ENCODE data around the gene LAS1L.

The LAS1L gene

DNA sequence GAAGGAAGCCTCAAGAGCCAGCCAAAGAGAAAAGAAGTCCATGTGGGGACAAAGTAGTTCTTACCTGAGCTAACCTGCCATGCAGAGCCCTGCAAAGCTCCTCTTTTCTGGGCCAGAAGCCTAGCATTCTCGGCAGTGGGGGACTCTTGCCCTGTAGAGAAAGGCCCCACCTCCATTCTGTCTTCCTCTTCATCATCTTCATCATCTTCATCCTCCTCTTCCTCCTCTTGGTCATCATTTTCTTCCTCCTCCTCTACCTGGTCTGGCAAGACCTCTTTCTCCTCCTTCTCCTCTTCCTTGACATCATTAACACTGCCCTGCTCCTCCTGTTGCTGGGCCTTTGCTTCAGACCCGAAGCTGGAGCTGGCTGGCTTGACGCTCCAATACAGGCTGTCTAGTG is 16.7 kb downstream of the LAS1L start:
- peaks cover 93% of the 10 kb centered on the region for H3K36me3 ChIP-seq (ENCODE audit: insufficient read depth, insufficient read length, low read length)
- no peak overlapping the region for H3K4me3 ChIP-seq (ENCODE audit: insufficient read length, low read depth)
- TF ChIP-seq YY1 (IDR thresholded peaks at IDR 0.05; ENCODE audit: insufficient read depth, insufficient read length) (no peak), SUZ12 (IDR thresholded peaks at IDR 0.05; ENCODE audit: extremely low read depth, insufficient read depth, insufficient read length) (no peak), ZNF274 (IDR thresholded peaks at IDR 0.05; ENCODE audit: low read depth, low read length) (no peak)

DNA sequence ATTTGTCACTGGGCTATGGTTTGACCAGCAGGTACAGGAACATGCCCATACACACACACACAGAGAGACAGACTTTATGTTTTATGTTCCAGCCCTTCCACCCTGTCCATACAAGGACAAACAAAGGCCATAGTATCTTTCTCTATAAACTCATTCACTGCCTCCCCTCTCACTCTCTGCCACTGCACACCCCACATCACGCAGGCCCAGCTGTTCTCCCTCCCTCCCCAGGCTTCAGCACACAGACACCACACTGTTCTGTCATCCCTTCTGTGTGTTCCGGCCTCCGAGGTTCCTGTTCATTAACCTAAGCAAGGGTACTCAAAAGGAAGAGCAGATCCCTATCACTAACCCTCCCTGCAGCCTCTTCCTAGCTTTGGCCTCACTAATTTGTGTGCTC is 17.8 kb downstream of the LAS1L start:
- Histone ChIP-seq H3K36me3 (ENCODE audit: insufficient read depth, insufficient read length, low read length) (peaks cover 93% of the 10 kb centered on the region), H3K4me3 (ENCODE audit: insufficient read length, low read depth) (no peak overlapping the region), H3K9me3 (ENCODE audit: insufficient read depth, low read length) (no peaks in the 10 kb centered on the region), H3K9ac (ENCODE audit: insufficient read length, low read depth) (no peak overlapping the region), H3K4me1 (ENCODE audit: insufficient read depth, insufficient read length) (no peaks in the 10 kb centered on the region), H3K27me3 (ENCODE audit: insufficient read depth, insufficient read length) (no peaks in the 10 kb centered on the region)
- DNase-seq (ENCODE audit: low read depth, low spot score): no peak
- TF ChIP-seq ZNF274 (IDR thresholded peaks at IDR 0.05; ENCODE audit: low read depth, low read length): no peak
- no peak for TF ChIP-seq YY1 (IDR thresholded peaks at IDR 0.05; ENCODE audit: insufficient read depth, insufficient read length)
- no peak for TF ChIP-seq SUZ12 (IDR thresholded peaks at IDR 0.05; ENCODE audit: extremely low read depth, insufficient read depth, insufficient read length)

More for the DNA sequence above, 16.7 kb downstream of the LAS1L start:
- Histone ChIP-seq H3K9ac (ENCODE audit: insufficient read length, low read depth) (no peak overlapping the region), H3K9me3 (ENCODE audit: insufficient read depth, low read length) (no peaks in the 10 kb centered on the region), H3K4me1 (ENCODE audit: insufficient read depth, insufficient read length) (no peaks in the 10 kb centered on the region), H3K27me3 (ENCODE audit: insufficient read depth, insufficient read length) (no peaks in the 10 kb centered on the region)
- no peak for DNase-seq (ENCODE audit: low read depth, low spot score)

DNA sequence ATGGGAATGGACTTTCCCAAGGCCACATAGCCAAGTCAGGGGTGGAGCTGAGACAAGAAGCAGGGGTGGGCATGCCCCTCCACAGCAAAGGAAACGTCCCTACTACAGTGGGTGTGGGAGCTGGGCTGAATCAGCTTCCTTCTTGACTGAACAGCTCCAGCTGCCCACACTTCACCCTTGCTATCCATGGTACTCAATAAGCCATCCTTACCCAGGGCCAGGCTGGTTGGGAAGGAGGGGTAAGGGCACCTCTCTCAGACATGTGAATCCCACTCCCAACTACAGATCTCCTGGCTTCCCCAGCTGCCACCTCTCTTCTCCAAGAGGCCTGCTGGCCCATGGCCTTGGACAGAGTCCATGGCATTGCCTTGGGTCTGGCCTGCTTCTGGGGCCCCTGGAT is 21.0 kb downstream of the LAS1L start:
- Histone ChIP-seq H3K4me3 (ENCODE audit: insufficient read length, low read depth) (no peak overlapping the region), H3K9me3 (ENCODE audit: insufficient read depth, low read length) (no peaks in the 10 kb centered on the region), H3K4me1 (ENCODE audit: insufficient read depth, insufficient read length) (no peaks in the 10 kb centered on the region), H3K9ac (ENCODE audit: insufficient read length, low read depth) (no peak overlapping the region), H3K27me3 (ENCODE audit: insufficient read depth, insufficient read length) (no peaks in the 10 kb centered on the region), H3K36me3 (ENCODE audit: insufficient read depth, insufficient read length, low read length) (peaks cover 90% of the 10 kb centered on the region)
- TF ChIP-seq SUZ12 (IDR thresholded peaks at IDR 0.05; ENCODE audit: extremely low read depth, insufficient read depth, insufficient read length) (no peak), YY1 (IDR thresholded peaks at IDR 0.05; ENCODE audit: insufficient read depth, insufficient read length) (no peak), ZNF274 (IDR thresholded peaks at IDR 0.05; ENCODE audit: low read depth, low read length) (no peak)
- DNase-seq (ENCODE audit: low read depth, low spot score): no peak

DNA sequence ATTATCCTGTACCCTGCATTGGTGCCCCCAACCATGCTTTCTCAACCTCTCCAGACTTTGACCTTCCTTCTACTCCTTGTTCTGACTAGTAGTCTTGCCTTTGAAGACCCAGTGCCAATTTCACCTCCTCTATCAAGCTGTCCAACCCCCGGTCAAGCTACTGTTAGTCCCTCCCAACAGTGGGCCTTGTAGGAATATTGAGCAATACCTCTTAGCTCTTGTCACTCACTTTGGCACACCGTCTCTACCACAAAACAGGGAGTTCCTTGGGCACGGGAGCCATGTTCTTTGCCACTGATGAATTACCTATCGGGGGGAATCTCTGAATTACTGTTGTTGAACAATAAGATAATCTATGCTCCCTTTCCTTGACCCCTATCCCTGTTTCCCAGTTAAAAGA is 25.2 kb downstream of the LAS1L start:
- Histone ChIP-seq H3K4me1 (ENCODE audit: insufficient read depth, insufficient read length) (no peaks in the 10 kb centered on the region), H3K27me3 (ENCODE audit: insufficient read depth, insufficient read length) (no peaks in the 10 kb centered on the region), H3K9ac (ENCODE audit: insufficient read length, low read depth) (no peak overlapping the region), H3K36me3 (ENCODE audit: insufficient read depth, insufficient read length, low read length) (peaks cover 72% of the 10 kb centered on the region), H3K9me3 (ENCODE audit: insufficient read depth, low read length) (no peaks in the 10 kb centered on the region), H3K4me3 (ENCODE audit: insufficient read length, low read depth) (no peak overlapping the region)
- DNase-seq (ENCODE audit: low read depth, low spot score): no peak
- no peak for TF ChIP-seq ZNF274 (IDR thresholded peaks at IDR 0.05; ENCODE audit: low read depth, low read length)
- no peak for TF ChIP-seq SUZ12 (IDR thresholded peaks at IDR 0.05; ENCODE audit: extremely low read depth, insufficient read depth, insufficient read length)
- TF ChIP-seq YY1 (IDR thresholded peaks at IDR 0.05; ENCODE audit: insufficient read depth, insufficient read length): no peak

DNA sequence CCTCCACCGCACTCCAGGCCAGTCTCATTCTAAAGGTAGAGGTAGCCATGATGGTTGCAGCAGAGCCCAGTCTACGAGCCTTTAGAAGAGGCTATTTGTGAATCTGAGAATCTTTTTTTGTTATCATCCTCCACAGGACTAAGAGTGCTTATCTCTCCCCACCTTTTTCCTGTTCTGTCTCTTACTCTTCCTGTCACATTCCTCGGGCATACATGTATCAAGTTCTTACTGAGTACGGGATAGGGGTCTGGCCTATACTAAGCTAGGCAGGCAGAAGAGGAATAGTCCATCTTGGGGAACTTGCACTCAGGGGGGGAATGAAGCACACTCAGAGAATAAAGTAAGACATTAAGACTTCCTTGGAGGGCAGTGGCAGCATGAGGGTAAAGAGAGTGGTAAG is 25.7 kb downstream of the LAS1L start:
- H3K27me3 ChIP-seq (ENCODE audit: insufficient read depth, insufficient read length): no peaks in the 10 kb centered on the region
- DNase-seq (ENCODE audit: low read depth, low spot score): no peak
- no peak overlapping the region for H3K9ac ChIP-seq (ENCODE audit: insufficient read length, low read depth)
- peaks cover 66% of the 10 kb centered on the region for H3K36me3 ChIP-seq (ENCODE audit: insufficient read depth, insufficient read length, low read length)
- no peak overlapping the region for H3K4me3 ChIP-seq (ENCODE audit: insufficient read length, low read depth)
- TF ChIP-seq ZNF274 (IDR thresholded peaks at IDR 0.05; ENCODE audit: low read depth, low read length): no peak
- no peak for TF ChIP-seq SUZ12 (IDR thresholded peaks at IDR 0.05; ENCODE audit: extremely low read depth, insufficient read depth, insufficient read length)
- no peak for TF ChIP-seq YY1 (IDR thresholded peaks at IDR 0.05; ENCODE audit: insufficient read depth, insufficient read length)
- H3K9me3 ChIP-seq (ENCODE audit: insufficient read depth, low read length): no peaks in the 10 kb centered on the region
- no peaks in the 10 kb centered on the region for H3K4me1 ChIP-seq (ENCODE audit: insufficient read depth, insufficient read length)

DNA sequence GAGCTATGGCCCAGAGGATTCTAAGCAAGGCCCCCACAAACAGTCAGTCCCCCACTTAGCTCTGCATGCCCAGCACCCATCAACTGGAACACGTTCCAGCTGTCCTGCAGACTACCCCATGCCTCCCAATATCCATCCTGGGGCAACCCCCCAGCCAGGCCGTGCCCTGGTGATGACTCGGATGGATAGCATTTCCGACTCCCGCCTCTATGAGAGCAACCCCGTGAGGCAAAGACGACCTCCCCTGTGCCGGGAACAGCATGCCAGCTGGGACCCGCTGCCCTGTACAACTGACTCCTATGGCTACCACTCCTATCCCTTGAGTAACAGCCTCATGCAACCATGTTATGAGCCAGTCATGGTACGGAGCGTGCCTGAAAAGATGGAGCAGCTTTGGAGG is 32.0 kb downstream of the LAS1L start:
- DNase-seq (ENCODE audit: low read depth, low spot score): no peak

DNA sequence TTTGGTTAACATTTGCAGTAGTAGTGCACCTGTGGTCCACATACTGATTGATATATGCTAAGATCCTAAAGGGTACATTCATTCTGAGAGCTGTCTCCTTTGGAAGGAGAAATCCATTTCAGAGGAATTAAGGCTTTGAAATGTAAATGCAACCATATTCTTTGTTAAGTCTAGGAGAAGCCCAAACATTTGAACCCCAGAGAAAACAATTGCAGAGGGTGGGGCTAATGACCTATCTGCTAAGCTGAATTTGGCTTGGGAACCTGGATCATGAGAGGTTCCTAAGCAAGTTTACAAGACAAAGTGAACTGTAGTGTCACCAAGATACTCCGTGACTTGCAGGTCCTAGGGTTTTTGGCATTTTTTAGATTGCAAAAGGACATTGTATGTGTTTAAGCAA is 41.2 kb downstream of the LAS1L start:
- H3K27me3 ChIP-seq (ENCODE audit: insufficient read depth, insufficient read length): no peaks in the 10 kb centered on the region
- no peaks in the 10 kb centered on the region for H3K4me1 ChIP-seq (ENCODE audit: insufficient read depth, insufficient read length)
- H3K36me3 ChIP-seq (ENCODE audit: insufficient read depth, insufficient read length, low read length): no peaks in the 10 kb centered on the region
- H3K9me3 ChIP-seq (ENCODE audit: insufficient read depth, low read length): no peaks in the 10 kb centered on the region
- no peak overlapping the region for H3K9ac ChIP-seq (ENCODE audit: insufficient read length, low read depth)
- DNase-seq (ENCODE audit: low read depth, low spot score): peak; percentile 68
- TF ChIP-seq YY1 (IDR thresholded peaks at IDR 0.05; ENCODE audit: insufficient read depth, insufficient read length) (no peak), SUZ12 (IDR thresholded peaks at IDR 0.05; ENCODE audit: extremely low read depth, insufficient read depth, insufficient read length) (no peak), ZNF274 (IDR thresholded peaks at IDR 0.05; ENCODE audit: low read depth, low read length) (no peak)
- no peak overlapping the region for H3K4me3 ChIP-seq (ENCODE audit: insufficient read length, low read depth)

More for the DNA sequence above, 32.0 kb downstream of the LAS1L start:
- H3K4me1 ChIP-seq (ENCODE audit: insufficient read depth, insufficient read length): peaks cover 3% of the 10 kb centered on the region
- H3K27me3 ChIP-seq (ENCODE audit: insufficient read depth, insufficient read length): no peaks in the 10 kb centered on the region
- no peak overlapping the region for H3K4me3 ChIP-seq (ENCODE audit: insufficient read length, low read depth)
- H3K36me3 ChIP-seq (ENCODE audit: insufficient read depth, insufficient read length, low read length): peaks cover 15% of the 10 kb centered on the region
- no peak for TF ChIP-seq YY1 (IDR thresholded peaks at IDR 0.05; ENCODE audit: insufficient read depth, insufficient read length)
- no peak for TF ChIP-seq SUZ12 (IDR thresholded peaks at IDR 0.05; ENCODE audit: extremely low read depth, insufficient read depth, insufficient read length)
- no peak for TF ChIP-seq ZNF274 (IDR thresholded peaks at IDR 0.05; ENCODE audit: low read depth, low read length)
- H3K9ac ChIP-seq (ENCODE audit: insufficient read length, low read depth): no peak overlapping the region
- H3K9me3 ChIP-seq (ENCODE audit: insufficient read depth, low read length): no peaks in the 10 kb centered on the region
